K562 (cell line): ENCODE data around the gene CGN. TPM values are rescaled to one million over a fixed set of nuclear protein-coding genes. Genes with fewer than 3 reads are reported as not detected.

Source experiments
- ATAC-seq: fragments of 200-7000 bp; cut with Tn5 transposase; 3 replicates; pipeline ENCODE4 v1.9.1; 2020; ENCODE audit warnings: moderate library complexity
- BruUV-seq: library from RNA; stranded (reverse); fragments of 400-500 nt; replicated peaks from 2 replicates; lab custom pipeline; 2021; lab: Mats Ljungman, UMichigan
- CTCF ChIA-PET: fragments of 300-600 bp; formaldehyde crosslinking; extraction: SDS; loops from one replicate; lab custom pipeline; 2021; ENCODE audit warnings: low intra/inter-chr PET ratio; lab: Yijun Ruan, JAX
- POLR2A ChIA-PET: fragments of 300-600, 350-650 bp; sonication (Branson Sonifier 250); formaldehyde crosslinking; extraction: SDS; loops from one replicate; lab custom pipeline; 2021; ENCODE audit warnings: antibody characterized with exemption, inconsistent platforms; lab: Yijun Ruan, JAX
- DNase-seq, 4 experiments: peaks; one replicate each; pipeline versions ENCODE4 v3.0.0 to v3.0.0-alpha.2; 2011 to 2018; ENCODE audit warnings: low spot score in 3 of 4, mixed read lengths in 3 of 4; ENCODE audit errors: extremely low read depth in 1 of 4
- FAIRE-seq: peaks from 2 replicates; lab custom pipeline; 2011; peaks lifted over from hg19 to GRCh38; lab: Jason Lieb, UNC
- H2AFZ ChIP-seq: 2 replicates; pipeline ENCODE4 v1.6.0; 2011; ENCODE audit warnings: low read depth, low read length, control low read depth, inconsistent platforms
- H3K27ac ChIP-seq: fragments of 200-600 bp; 3 replicates; pipeline ENCODE4 v1.8.0; 2011; ENCODE audit warnings: low read depth, mild to moderate bottlenecking, control low read depth, inconsistent platforms, low read length, moderate library complexity, mixed read lengths; ENCODE audit errors: extremely low read depth
- H3K27me3 ChIP-seq, 2 experiments: fragments of 300-600 bp in 1 of 2; 2 replicates in 1 of 2; 3 replicates in 1 of 2; pipeline versions ENCODE4 v1.6.0 to v1.8.0; 2011; ENCODE audit warnings: inconsistent platforms in 2 of 2, low read length in 2 of 2, mild to moderate bottlenecking in 1 of 2, mixed read lengths in 1 of 2, moderate library complexity in 1 of 2; ENCODE audit not compliant: control insufficient read depth in 2 of 2, insufficient read depth in 2 of 2
- H3K36me3 ChIP-seq: fragments of 300-600 bp; 3 replicates; pipeline ENCODE4 v1.8.0; 2011; ENCODE audit warnings: mild to moderate bottlenecking, low read length, inconsistent platforms; ENCODE audit not compliant: control insufficient read depth, insufficient read depth
- H3K4me1 ChIP-seq, 2 experiments: fragments of 200-600 bp in 1 of 2; replicated peaks in 1 of 2; 2 replicates in 1 of 2; 3 replicates in 1 of 2; pipeline versions ENCODE4 v1.5.1 to v1.8.0; 2011; ENCODE audit warnings: inconsistent platforms in 2 of 2, low read length in 2 of 2, mild to moderate bottlenecking in 1 of 2, mixed read lengths in 1 of 2, moderate library complexity in 1 of 2; ENCODE audit not compliant: control insufficient read depth in 2 of 2, insufficient read depth in 2 of 2
- H3K4me2 ChIP-seq: 2 replicates; pipeline ENCODE4 v1.6.1; 2011; ENCODE audit warnings: low read length, control low read depth, inconsistent platforms, mixed read lengths; ENCODE audit not compliant: insufficient read depth
- H3K4me3 ChIP-seq: fragments of 200-600 bp; sonication (generic), shearing (Covaris generic); 2 replicates; pipeline ENCODE4 v1.5.1; 2016; ENCODE audit warnings: control low read depth, inconsistent platforms
- H3K79me2 ChIP-seq: fragments of 200-600 bp; 3 replicates; pipeline ENCODE4 v1.8.0; 2011; ENCODE audit warnings: low read length, inconsistent platforms; ENCODE audit not compliant: control insufficient read depth, insufficient read depth
- H3K9ac ChIP-seq, 2 experiments: 2 replicates each; pipeline versions ENCODE4 v1.6.0 to v1.6.1; 2011; ENCODE audit warnings: low read depth in 2 of 2, low read length in 2 of 2, control low read depth in 1 of 2, inconsistent platforms in 1 of 2, mild to moderate bottlenecking in 1 of 2, mixed read lengths in 1 of 2; ENCODE audit not compliant: insufficient read depth in 1 of 2
- H3K9me1 ChIP-seq: one replicate; pipeline ENCODE4 v1.6.0; 2011; ENCODE audit warnings: inconsistent platforms, mild to moderate bottlenecking, low read length, moderate library complexity; ENCODE audit not compliant: control insufficient read depth, insufficient read depth
- H3K9me3 ChIP-seq: replicated peaks from 2 replicates; pipeline ENCODE4 v1.5.1; 2011; ENCODE audit warnings: low read depth, low read length, inconsistent platforms; ENCODE audit not compliant: control insufficient read depth, insufficient read depth
- H4K20me1 ChIP-seq: replicated peaks from 2 replicates; pipeline ENCODE4 v1.6.1; 2011; ENCODE audit warnings: low read length, inconsistent platforms, mixed read lengths; ENCODE audit not compliant: control insufficient read depth, insufficient read depth
- ARID4B ChIP-seq: sonication (generic); formaldehyde crosslinking; IDR thresholded peaks from 2 replicates; pipeline ENCODE4 v1.8.0; 2022; ENCODE audit warnings: mild to moderate bottlenecking, missing genetic modification reagents
- CAMTA2 ChIP-seq: fragments of 250-450 bp; sonication (Bioruptor Pico); conservative IDR thresholded peaks from 2 replicates; pipeline ENCODE4 v1.5.1; 2022
- COPS2 ChIP-seq: fragments of 450-650 bp; conservative IDR thresholded peaks from 2 replicates; pipeline ENCODE4 v1.6.1; 2016; ENCODE audit warnings: mild to moderate bottlenecking, moderate library complexity
- CTCFL ChIP-seq: IDR thresholded peaks from 2 replicates; pipeline ENCODE4 v1.6.1; 2011; ENCODE audit warnings: borderline replicate concordance, low read depth, mild to moderate bottlenecking, moderate library complexity, low read length; ENCODE audit not compliant: insufficient read depth, poor library complexity, severe bottlenecking
- GATA2 ChIP-seq: sonication (generic); formaldehyde crosslinking; IDR thresholded peaks from 2 replicates; pipeline ENCODE4 v1.4.0; 2020; ENCODE audit warnings: mild to moderate bottlenecking, missing genetic modification reagents
- MAX ChIP-seq: sonication (generic); formaldehyde crosslinking; IDR thresholded peaks from 2 replicates; pipeline ENCODE4 v1.9.0; 2022; ENCODE audit warnings: mild to moderate bottlenecking, missing genetic modification reagents
- NEUROD1 ChIP-seq: fragments of 150-350 bp; IDR thresholded peaks from 2 replicates; pipeline ENCODE4 v1.6.1; 2014; ENCODE audit warnings: borderline replicate concordance, low read length, low read depth; ENCODE audit not compliant: partially characterized antibody
- POLR3G ChIP-seq: IDR thresholded peaks from 2 replicates; pipeline ENCODE4 v1.6.1; 2011; ENCODE audit not compliant: insufficient read length, insufficient replicate concordance; ENCODE audit errors: extremely low read depth
- TCF3 ChIP-seq: sonication (generic); formaldehyde crosslinking; IDR thresholded peaks from 2 replicates; pipeline ENCODE4 v1.4.0; 2020; ENCODE audit warnings: mild to moderate bottlenecking, missing genetic modification reagents
- ZNF280B ChIP-seq: fragments of 250-450 bp; sonication (Bioruptor Pico); IDR thresholded peaks from 2 replicates; pipeline ENCODE4 v1.5.1; 2021; ENCODE audit warnings: mild to moderate bottlenecking
- ZNF764 ChIP-seq: fragments of 250-450 bp; sonication (Bioruptor Pico); IDR thresholded peaks from 2 replicates; pipeline ENCODE4 v1.4.0; 2020; ENCODE audit warnings: low read depth, mild to moderate bottlenecking, moderate library complexity
- ZSCAN32 ChIP-seq: fragments of 450-650 bp; formaldehyde crosslinking; IDR thresholded peaks from 2 replicates; pipeline ENCODE4 v1.4.0; 2020; ENCODE audit warnings: mild to moderate bottlenecking, moderate library complexity
- WGBS: fragments of 100-300 bp; shearing (Covaris generic); methylation state at CpG from one replicate; pipeline ENCODE4 v1.1.6; 2016; ENCODE audit warnings: low coverage, mixed read lengths; ENCODE audit not compliant: insufficient coverage; ENCODE audit errors: missing lambda C conversion rate; 5-methylcytosine and 5-hydroxymethylcytosine counted together
- in situ Hi-C: fragments of 300-500 bp; cut with MboI; formaldehyde crosslinking; loops from 4 replicates; pipeline ENCODE4 v1.15.0; 2018; ENCODE audit warnings: inconsistent platforms, mixed read lengths
- intact Hi-C: fragments of 100-400 bp; cut with micrococcal nuclease; formaldehyde crosslinking; loops from 2 replicates; pipeline ENCODE4 v1.14.2; 2022
- polyA plus RNA-seq, 8 experiments: library from polyadenylated mRNA; depleted of rRNA in 4 of 8; stranded (reverse) in 5 of 8; unstranded in 3 of 8; fragments of >200 nt; fragmentation: Nextera tagmentation in 2 of 8; fragmentation: Illumina TruSeq in 1 of 8; extraction: Ambion mirVana in 2 of 8; extraction: Trizol in 1 of 8; gene quantifications; 2 replicates each; pipeline versions ENCODE4 v1.2.1 to v1.2.3, GENCODE V29; 2011 to 2014; ENCODE audit warnings: inconsistent platforms in 1 of 8, missing spikeins in 1 of 8
- total RNA-seq, 7 experiments: library from RNA; depleted of rRNA in 6 of 7; stranded (reverse); fragments of >200 nt in 6 of 7; fragmentation: Illumina TruSeq in 2 of 7; extraction: Trizol in 2 of 7; gene quantifications; 2 replicates each; pipeline versions ENCODE4 v1.2.1 to v1.2.3, GENCODE V29; 2011 to 2021; ENCODE audit warnings: low replicate concordance in 1 of 7

Gene CGN
- total and polyA plus RNA-seq, 9 of the 15 experiments (the other 6 are each of a cell fraction or from before 2014, with no cell fraction given) = 0.03 to 1.4 (median 0.14) TPM; not detected in 2

- TF ChIP-seq MAX = no peak
Observed at GRCh38 chr1:151509350-151510019, 1.7 kb upstream of the CGN start (continued).

- BruUV-seq = no TSS peak
- ChIA-PET CTCF (no interaction called here), POLR2A (interaction anchor here (1.2 kb wide), 1 partner anchor 34 kb away, joined by 3 read pairs; no protein-coding TSS in a partner anchor)
- Histone ChIP-seq H3K4me2 (no peak overlapping the region), H2AFZ (no peak overlapping the region), H3K9me3 (no peaks in the 10 kb centered on the region), H3K4me3 (no peak overlapping the region), H3K79me2 (no peaks in the 10 kb centered on the region), H3K27ac (no peak overlapping the region), H3K4me1 (peaks cover 8 to 19% of the 10 kb centered on the region in 2 experiments; a peak in 3 of 5 replicates), H3K36me3 (no peaks in the 10 kb centered on the region), H4K20me1 (no peaks in the 10 kb centered on the region; the same call in 1 of the 2 replicates), H3K9me1 (no peaks in the 10 kb centered on the region), H3K9ac (no peak overlapping the region), H3K27me3 (peaks cover 5 to 32% of the 10 kb centered on the region in 2 experiments; a peak in 3 of 5 replicates)
- 45% methylated on average over 9 of the region's 9 CpGs for WGBS
- intact Hi-C loops = no loop called here
- FAIRE-seq (peak; percentile 37), ATAC-seq (no peak), DNase-seq (no peak)
- in situ Hi-C loops = no loop called here
- no peak for TF ChIP-seq NEUROD1
- no peak for TF ChIP-seq COPS2
- no peak for TF ChIP-seq CAMTA2 (CRISPR knock-in tag)
- no peak for TF ChIP-seq CTCFL
- TF ChIP-seq ARID4B (CRISPR knock-in tag) = no peak
- no peak for TF ChIP-seq POLR3G
- TF ChIP-seq GATA2 = no peak
- TF ChIP-seq ZSCAN32 = no peak
- TF ChIP-seq ZNF764 = no peak
- TF ChIP-seq ZNF280B = no peak
- no peak for TF ChIP-seq TCF3 (CRISPR knock-in tag)
Observed at GRCh38 chr1:151510020-151510405, 1.2 kb upstream of the CGN start.
